T-helper 17 cell (primary cell): ENCODE results near the gene HYAL1. TPM values are rescaled to one million over a fixed set of nuclear protein-coding genes. Genes with fewer than 3 reads are reported as not detected.
"Not testable (repeated sequence)": the region's sequence is repeated elsewhere in the genome, so short reads cannot be mapped to it uniquely, and the experiment has no call there.

ENCODE experiments used
- ATAC-seq: fragments of 150-1000 bp; cut with Tn5 transposase; 2 replicates; pipeline ENCODE4 v1.10.0; 2021; ENCODE audit warnings: mild to moderate bottlenecking, moderate library complexity
- DNase-seq, 3 donors: peaks; one replicate each; pipeline versions ENCODE4 v3.0.0 to v3.0.0-alpha.2; 2020 to 2021
- H3K9me3 ChIP-seq: one replicate; pipeline ENCODE4 v1.7.0; 2013; ENCODE audit warnings: low read length, mild to moderate bottlenecking; ENCODE audit not compliant: control insufficient read depth, poor library complexity, severe bottlenecking
- H3K27ac Mint-ChIP-seq: one replicate; pipeline ENCODE4 v1.8.0; 2022; ENCODE audit warnings: mild to moderate bottlenecking, moderate library complexity, mixed read lengths
- H3K27me3 Mint-ChIP-seq: one replicate; pipeline ENCODE4 v1.8.0; 2022; ENCODE audit warnings: mixed read lengths
- H3K36me3 Mint-ChIP-seq: one replicate; pipeline ENCODE4 v1.8.0; 2022; ENCODE audit warnings: low read depth, mixed read lengths
- H3K4me1 Mint-ChIP-seq: one replicate; pipeline ENCODE4 v1.8.0; 2022; ENCODE audit warnings: mild to moderate bottlenecking, mixed read lengths
- H3K4me3 Mint-ChIP-seq: one replicate; pipeline ENCODE4 v1.8.0; 2022; ENCODE audit warnings: mild to moderate bottlenecking, moderate library complexity, mixed read lengths
- total RNA-seq, 4 donors: library from RNA in 2 of 4; stranded (reverse) in 2 of 4; gene quantifications; one replicate each; pipeline ENCODE4 v1.2.3 and lab custom pipeline; 2022 to 2026

The HYAL1 gene
- total RNA-seq, 2 donors from 2014 or later: 0.44 TPM; not detected in 1

DNA sequence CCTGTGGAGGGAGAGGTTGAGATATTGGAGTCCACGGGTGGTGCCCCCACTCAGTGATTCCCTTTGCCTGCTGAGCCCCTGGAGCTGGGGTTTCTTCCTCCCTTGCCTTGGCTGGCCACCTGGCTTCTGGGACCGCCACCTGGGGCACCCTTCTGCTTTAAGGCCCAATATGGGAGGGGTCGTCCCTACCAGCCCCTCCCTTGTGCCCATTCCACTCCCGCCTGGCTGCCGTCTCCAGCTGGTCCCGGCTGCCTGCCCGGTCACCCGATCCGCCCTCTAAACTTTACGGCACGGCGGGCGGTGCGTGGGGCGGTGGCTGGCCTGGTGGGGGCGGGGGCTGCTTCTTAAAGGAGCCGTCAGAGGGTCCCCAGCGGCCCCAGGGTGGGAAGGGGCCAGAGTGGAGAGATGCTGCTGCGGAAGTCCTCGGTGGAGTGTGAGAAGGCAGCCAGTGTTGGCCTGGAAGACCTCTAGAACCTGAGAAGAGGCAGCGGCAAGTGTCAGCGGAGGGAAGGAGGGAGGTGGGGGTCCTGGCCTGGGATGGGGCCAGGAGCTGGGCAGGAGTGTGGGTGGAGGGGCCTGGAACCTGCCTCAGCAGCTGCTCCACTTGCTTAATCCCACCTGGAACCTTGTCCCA is 36.0 kb downstream of the HYAL1 start:
- H3K36me3 Mint-ChIP-seq: no peaks in the 10 kb centered on the region
- H3K27me3 Mint-ChIP-seq: no peaks in the 10 kb centered on the region
- H3K4me1 Mint-ChIP-seq: peaks cover 4% of the 10 kb centered on the region
- no peaks in the 10 kb centered on the region for H3K9me3 ChIP-seq
- H3K4me3 Mint-ChIP-seq: no peak overlapping the region
- ATAC-seq (no peak), DNase-seq (no peak)
- H3K27ac Mint-ChIP-seq: no peak overlapping the region

DNA sequence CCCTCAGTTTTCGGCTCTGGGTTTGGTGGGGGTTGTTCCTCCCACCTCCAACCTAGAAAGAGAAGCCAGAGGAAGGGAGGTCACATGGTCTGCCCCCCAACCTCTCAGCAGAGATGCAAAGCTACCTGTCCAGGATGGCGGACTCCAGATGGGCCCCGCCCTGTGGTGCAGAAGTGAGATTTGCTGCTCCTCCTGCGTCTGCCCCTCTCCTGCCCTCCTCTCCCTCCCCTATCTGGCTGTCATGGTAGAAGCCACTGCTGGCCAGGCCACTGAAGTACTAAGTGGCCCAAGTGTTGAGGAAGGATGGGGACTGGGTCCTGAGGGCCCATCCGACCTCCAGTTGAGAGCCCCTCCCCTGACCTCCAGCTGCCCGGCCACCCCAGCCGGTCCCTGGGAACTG is 36.5 kb downstream of the HYAL1 start:
- no peaks in the 10 kb centered on the region for H3K9me3 ChIP-seq
- DNase-seq: no peak
- ATAC-seq: no peak
- peaks cover 2% of the 10 kb centered on the region for H3K4me1 Mint-ChIP-seq
- H3K27ac Mint-ChIP-seq: no peak overlapping the region
- H3K27me3 Mint-ChIP-seq: no peaks in the 10 kb centered on the region
- no peak overlapping the region for H3K4me3 Mint-ChIP-seq
- no peaks in the 10 kb centered on the region for H3K36me3 Mint-ChIP-seq

DNA sequence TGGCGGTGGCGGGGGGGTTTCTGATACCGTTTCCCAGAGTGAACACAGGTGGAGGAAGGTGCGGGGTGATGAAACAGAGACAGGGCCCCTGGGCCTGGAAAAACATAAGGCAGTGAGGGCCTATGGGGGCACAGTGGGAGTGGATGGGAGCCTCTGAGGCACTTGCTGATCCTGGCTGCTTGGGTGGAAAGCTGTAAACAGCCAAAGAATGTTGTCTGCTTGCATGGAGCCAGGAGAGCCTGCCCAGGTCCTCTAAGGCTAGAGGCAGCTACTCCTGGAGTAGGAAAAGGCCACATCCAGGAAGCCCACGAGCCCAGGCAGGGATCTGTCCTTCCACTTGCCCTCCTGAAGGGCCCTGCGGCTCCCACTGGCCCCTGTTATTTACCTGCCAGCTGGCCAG is 37.4 kb downstream of the HYAL1 start:
- H3K4me1 Mint-ChIP-seq: no peaks in the 10 kb centered on the region
- H3K36me3 Mint-ChIP-seq: no peaks in the 10 kb centered on the region
- DNase-seq (no peak), ATAC-seq (no peak)
- no peak overlapping the region for H3K4me3 Mint-ChIP-seq
- no peaks in the 10 kb centered on the region for H3K27me3 Mint-ChIP-seq
- no peaks in the 10 kb centered on the region for H3K9me3 ChIP-seq
- no peak overlapping the region for H3K27ac Mint-ChIP-seq

DNA sequence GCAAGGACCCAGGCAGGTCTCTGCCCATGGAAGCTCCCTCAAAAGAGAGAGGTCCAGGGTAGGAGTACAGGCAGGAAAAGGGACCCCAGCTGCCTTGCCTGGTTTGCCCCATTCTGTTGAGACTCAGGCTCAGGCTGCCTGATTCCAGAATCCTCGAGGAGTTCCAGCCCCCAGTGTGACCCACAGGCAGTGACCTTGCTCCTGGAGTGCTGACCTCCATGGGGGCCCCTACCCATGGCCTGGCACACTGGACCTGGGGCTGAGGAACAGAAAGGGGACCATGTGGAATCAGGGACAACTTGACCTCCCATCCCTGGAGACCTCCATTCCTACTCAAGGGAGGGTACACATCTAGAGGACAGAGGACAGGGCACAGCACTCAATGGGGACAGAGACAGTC is 37.8 kb downstream of the HYAL1 start:
- no peak overlapping the region for H3K4me3 Mint-ChIP-seq
- no peak overlapping the region for H3K27ac Mint-ChIP-seq
- DNase-seq (no peak), ATAC-seq (no peak)
- no peaks in the 10 kb centered on the region for H3K9me3 ChIP-seq
- no peaks in the 10 kb centered on the region for H3K27me3 Mint-ChIP-seq
- H3K36me3 Mint-ChIP-seq: no peaks in the 10 kb centered on the region
- H3K4me1 Mint-ChIP-seq: no peaks in the 10 kb centered on the region

DNA sequence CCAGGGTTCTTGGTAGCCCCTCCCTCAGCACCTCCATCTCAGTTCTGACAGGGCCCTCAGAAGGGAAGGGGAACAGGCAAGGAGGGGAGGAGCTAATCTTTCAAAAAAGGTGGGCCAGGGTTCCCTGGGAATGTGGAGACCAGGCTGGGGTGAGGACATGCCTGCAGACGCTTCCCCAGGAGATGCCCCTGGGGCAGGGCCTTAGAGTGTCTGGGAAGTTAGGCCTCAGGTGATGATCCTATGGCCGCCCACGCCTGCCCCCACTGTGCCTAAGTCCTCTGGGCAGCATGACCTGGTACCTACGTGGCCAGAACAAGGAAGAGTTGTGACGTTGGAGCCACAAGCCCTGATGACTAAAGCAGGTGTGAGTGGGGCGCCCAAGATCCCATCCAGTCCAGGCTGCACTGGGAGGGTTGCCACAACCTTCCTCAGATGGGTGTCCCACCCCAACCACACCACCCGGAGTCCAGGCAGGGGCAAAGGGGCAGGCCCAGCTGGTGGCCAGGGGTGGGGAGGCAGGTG is 38.3 kb downstream of the HYAL1 start:
- Mint-ChIP-seq H3K27ac (no peak overlapping the region), H3K4me1 (no peaks in the 10 kb centered on the region), H3K36me3 (no peaks in the 10 kb centered on the region), H3K27me3 (no peaks in the 10 kb centered on the region), H3K4me3 (no peak overlapping the region)
- no peak for DNase-seq
- no peak for ATAC-seq
- no peaks in the 10 kb centered on the region for H3K9me3 ChIP-seq

DNA sequence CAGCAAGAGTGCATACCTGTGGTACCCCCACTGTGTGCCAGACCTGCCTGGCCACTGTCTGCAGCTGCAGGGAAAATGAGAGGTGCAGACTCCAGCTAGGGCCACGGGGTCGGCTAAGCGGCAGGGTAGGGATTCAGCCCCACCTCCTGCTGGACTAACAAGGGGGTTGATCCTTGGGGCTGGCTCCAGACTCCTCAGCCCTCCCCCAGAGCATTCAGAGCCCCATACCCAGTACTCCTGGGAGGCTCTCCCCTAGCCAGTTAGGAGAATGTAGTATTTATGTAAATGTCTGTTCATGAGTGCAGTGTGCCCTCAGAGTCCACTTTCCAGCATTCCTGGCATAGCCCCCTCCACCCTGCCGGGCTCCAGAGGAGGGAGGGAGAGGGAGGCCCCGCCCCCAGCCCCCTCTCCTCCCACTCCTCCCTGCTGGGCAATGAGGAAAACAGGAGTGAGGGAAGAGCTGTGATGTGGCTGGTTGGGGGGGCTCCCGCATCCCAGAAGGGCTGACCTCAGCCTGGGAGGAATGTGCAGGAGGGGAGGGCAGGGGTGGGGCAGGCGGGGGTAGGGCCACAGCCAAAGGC is 38.9 kb downstream of the HYAL1 start:
- Mint-ChIP-seq H3K4me1 (peaks cover 3% of the 10 kb centered on the region), H3K36me3 (no peaks in the 10 kb centered on the region), H3K27me3 (no peaks in the 10 kb centered on the region), H3K27ac (peak overlapping the region; percentile 68), H3K4me3 (no peak overlapping the region)
- ATAC-seq (no peak), DNase-seq (no peak)
- H3K9me3 ChIP-seq: no peaks in the 10 kb centered on the region

DNA sequence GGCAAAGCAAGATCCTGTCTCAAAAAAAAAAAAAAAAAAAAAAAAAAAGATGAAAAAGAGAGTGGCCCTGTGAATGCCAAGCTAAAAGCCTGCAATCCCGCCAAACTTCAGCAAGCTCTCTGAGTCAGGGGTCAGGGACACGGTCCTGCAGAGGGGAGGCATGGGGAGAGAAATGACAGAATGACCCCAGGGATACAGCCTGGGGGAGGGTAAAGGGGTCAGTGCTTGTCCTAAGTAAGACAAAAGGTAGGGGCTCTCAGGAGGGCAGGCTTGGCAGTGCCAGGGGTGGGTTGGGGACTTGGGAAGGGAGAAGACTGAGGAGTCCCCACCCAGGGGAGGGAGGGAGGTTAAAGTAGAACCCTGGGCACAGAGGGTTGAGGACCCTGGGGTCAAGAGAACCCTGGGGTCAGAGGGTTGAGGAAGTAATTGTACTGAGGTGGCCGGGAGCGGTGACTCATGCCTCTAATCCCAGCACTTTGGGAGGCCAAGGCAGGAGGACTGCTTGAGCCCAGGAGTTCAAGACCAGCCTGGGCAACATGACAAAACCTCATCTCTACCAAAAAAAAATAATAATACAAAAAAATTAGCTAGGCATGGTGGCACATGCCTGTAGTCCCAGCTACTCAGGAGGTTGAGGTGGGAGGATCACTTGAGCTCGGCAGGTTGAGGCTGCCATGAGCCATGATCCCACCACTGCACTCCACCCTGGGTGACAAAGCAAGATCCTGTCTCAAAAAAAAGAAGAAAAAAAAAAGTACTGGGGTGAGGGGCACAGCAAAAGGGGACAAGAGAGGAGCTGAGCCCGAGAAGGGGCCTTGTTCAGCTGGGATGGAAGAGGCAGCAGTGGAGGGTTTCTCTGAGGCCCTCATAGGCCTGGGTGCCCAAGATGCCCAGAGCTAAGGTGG is 39.6 kb downstream of the HYAL1 start:
- H3K27me3 Mint-ChIP-seq: no peaks in the 10 kb centered on the region
- H3K27ac Mint-ChIP-seq: peak overlapping the region; percentile 68
- H3K4me1 Mint-ChIP-seq: peaks cover 7% of the 10 kb centered on the region
- DNase-seq (no peak), ATAC-seq (no peak)
- H3K36me3 Mint-ChIP-seq: no peaks in the 10 kb centered on the region
- H3K9me3 ChIP-seq: no peaks in the 10 kb centered on the region
- H3K4me3 Mint-ChIP-seq: no peak overlapping the region

DNA sequence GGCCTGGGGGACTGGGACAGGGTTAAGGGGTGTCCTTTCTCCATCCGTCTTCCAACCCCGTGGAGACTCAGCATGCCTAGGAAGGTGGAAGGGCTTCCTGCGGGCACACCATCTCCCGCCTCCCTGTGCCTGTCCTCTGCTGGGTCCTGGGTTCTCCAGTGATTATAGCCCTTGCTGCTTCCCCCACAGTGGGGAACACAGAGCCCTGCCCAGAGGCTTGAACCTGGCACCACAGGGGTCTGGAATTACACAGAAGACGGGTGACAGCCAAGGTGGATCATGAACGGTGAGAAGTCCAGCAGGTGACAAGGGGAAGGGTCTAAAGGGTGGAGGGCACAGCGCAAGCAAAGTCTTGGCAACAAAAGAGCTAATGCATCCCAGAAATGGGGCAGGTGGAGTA is 40.6 kb downstream of the HYAL1 start:
- DNase-seq: no peak
- Mint-ChIP-seq H3K36me3 (no peaks in the 10 kb centered on the region), H3K4me3 (no peak overlapping the region), H3K27ac (peak overlapping the region; percentile 68), H3K4me1 (peaks cover 7% of the 10 kb centered on the region), H3K27me3 (no peaks in the 10 kb centered on the region)
- no peaks in the 10 kb centered on the region for H3K9me3 ChIP-seq
- no peak for ATAC-seq

DNA sequence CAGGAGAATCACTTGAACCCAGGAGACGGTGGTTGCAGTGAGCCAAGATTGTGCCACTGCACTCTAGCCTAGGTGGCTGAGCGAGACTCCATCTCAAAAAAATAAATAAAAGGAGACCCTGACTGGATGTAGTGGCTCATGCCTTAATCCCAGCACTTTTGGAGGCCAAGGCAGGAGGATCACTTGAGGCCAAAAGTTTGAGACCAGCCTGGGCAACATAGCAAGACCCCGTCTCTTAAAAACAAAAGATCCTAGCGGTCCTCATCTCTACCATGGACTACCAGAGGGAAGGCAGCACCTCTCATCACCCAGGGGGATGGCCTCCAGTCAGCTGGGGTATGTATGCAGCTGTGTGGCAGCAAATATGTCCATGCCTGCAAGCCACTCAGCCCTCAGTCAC is 41.2 kb downstream of the HYAL1 start:
- H3K27ac Mint-ChIP-seq, H3K36me3 Mint-ChIP-seq, DNase-seq, H3K27me3 Mint-ChIP-seq, H3K4me1 Mint-ChIP-seq, H3K9me3 ChIP-seq, ATAC-seq, H3K4me3 Mint-ChIP-seq: not testable (repeated sequence)

DNA sequence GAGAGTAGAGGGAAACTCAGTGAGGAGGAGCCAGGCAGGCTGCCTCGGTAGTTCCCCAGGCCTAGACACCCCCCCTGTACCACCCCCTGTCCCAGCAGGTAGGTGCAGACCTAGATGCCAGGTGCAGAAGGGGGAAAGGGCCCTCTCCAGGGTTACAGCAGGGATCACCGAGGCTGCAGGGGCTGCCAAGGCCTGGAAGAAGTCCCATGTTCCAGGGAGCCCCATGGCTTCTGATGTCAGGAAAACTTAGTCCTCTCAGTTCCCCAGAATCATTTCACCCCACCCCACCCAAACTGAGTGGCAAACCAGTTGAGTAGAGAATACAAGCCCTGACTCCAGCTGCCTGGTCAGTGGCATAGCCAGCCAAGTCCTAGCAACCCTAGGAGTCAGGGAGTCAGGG is 41.9 kb downstream of the HYAL1 start:
- peaks cover 7% of the 10 kb centered on the region for H3K4me1 Mint-ChIP-seq
- no peak overlapping the region for H3K27ac Mint-ChIP-seq
- ATAC-seq (no peak), DNase-seq (no peak)
- H3K9me3 ChIP-seq: no peaks in the 10 kb centered on the region
- H3K4me3 Mint-ChIP-seq: no peak overlapping the region
- H3K27me3 Mint-ChIP-seq: no peaks in the 10 kb centered on the region
- no peaks in the 10 kb centered on the region for H3K36me3 Mint-ChIP-seq

DNA sequence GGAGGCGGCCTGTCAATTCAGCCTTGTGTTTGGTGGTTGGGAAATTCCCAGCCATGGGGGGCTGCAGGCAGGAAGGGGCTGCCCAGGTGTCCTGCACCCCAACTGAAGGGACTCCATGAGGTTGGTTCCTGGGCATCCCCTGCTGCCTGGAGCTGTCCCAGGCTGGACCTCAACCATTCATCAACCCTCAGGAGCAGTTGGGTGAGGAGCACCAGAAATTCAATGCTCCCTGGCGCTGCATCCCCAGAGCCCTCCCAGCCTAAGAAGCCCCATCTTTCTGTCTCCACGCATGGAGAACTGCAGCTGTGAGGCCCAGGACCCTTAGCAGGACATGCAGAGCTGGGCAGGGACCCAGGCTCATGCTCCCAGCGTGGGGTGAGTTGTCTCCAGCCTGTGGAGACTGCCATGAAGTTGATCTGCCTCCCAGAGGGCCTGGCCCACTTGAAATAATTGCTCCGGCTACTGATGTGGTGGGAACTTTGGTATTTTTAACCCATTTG is 42.4 kb downstream of the HYAL1 start:
- Mint-ChIP-seq H3K4me1 (peaks cover 7% of the 10 kb centered on the region), H3K27ac (no peak overlapping the region), H3K36me3 (no peaks in the 10 kb centered on the region), H3K4me3 (no peak overlapping the region), H3K27me3 (no peaks in the 10 kb centered on the region)
- DNase-seq (no peak), ATAC-seq (no peak)
- no peaks in the 10 kb centered on the region for H3K9me3 ChIP-seq

DNA sequence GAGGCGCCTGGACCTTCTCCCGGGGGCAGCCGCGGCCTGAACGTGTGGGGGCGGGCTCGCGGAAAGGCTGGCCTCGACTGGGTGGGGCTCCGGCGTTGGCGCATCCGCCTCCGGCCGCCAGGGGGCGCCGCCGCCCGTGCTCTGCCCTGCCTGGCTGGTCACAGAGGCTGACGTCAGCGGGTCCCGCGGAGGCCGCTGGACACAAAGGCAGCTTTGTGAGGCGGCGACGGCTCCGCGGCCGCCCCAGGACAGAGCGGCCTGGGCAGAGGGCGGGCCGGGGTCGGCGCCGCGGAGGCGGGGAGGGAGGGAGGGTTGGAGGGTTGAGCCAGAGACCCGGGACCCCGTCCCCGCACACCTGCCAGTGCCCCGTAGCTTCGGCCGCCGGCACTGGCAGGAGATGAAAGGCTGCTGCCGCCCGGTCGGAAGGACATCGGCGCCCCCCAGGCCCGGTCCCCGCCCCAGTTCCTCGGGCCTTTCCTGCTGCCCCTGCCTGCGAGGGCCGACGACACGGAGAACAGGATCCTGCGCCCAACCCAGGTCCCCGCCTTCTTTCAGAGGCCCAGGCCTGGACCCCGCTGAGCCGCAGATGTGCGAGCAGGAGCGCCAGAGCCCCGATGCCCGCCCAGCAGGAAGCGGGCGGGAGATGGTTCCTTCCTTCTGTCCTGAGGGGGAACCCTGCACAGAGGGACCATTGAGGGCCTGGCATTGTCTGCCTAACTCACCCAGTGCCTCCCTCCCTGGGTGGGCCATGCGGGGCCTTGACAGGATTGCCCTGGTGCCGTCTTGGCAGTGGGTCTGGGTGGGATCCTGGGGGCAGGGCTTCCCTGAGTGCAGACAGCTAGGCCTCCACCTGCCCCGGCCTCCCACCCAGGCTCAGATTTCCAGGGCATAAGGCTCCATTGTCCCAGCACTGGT is 43.1 kb downstream of the HYAL1 start:
- H3K4me3 Mint-ChIP-seq: peak overlapping the region; percentile 82
- H3K36me3 Mint-ChIP-seq: no peaks in the 10 kb centered on the region
- H3K27ac Mint-ChIP-seq: no peak overlapping the region
- no peaks in the 10 kb centered on the region for H3K27me3 Mint-ChIP-seq
- H3K9me3 ChIP-seq: no peaks in the 10 kb centered on the region
- ATAC-seq (peak; percentile 96), DNase-seq (peak; percentile 79 to 81 (median 81))
- H3K4me1 Mint-ChIP-seq: peaks cover 7% of the 10 kb centered on the region
